SH-SY5Y (cell line): ENCODE data around the gene SLC13A4.

Experiments
- GATA2 ChIP-seq: IDR thresholded peaks from 2 replicates; pipeline ENCODE4 v1.6.1; 2011; ENCODE audit warnings: mild to moderate bottlenecking, low read depth, low read length
- GATA3 ChIP-seq: IDR thresholded peaks from 2 replicates; pipeline ENCODE4 v1.6.1; 2011; ENCODE audit warnings: low read depth, mild to moderate bottlenecking, low read length, moderate library complexity

SLC13A4 gene

GRCh38 chr7:135678612-135679575 lies 49.1 kb downstream of the SLC13A4 start:
- TF ChIP-seq GATA3: no peak
- no peak for TF ChIP-seq GATA2

- TF ChIP-seq GATA3: no peak
- no peak for TF ChIP-seq GATA2
Observed at GRCh38 chr7:135673360-135673706, 54.7 kb downstream of the SLC13A4 start.

- TF ChIP-seq GATA2 (no peak), GATA3 (no peak)
Observed at GRCh38 chr7:135672560-135673359, 55.2 kb downstream of the SLC13A4 start.

- TF ChIP-seq GATA3: no peak
- no peak for TF ChIP-seq GATA2
Observed at GRCh38 chr7:135670179-135670578, 57.8 kb downstream of the SLC13A4 start.

GRCh38 chr7:135669774-135670173 lies 58.2 kb downstream of the SLC13A4 start:
- TF ChIP-seq GATA3 (no peak), GATA2 (no peak)

- TF ChIP-seq GATA2 (no peak), GATA3 (no peak)
Observed at GRCh38 chr7:135666846-135667245, 61.1 kb downstream of the SLC13A4 start.

GRCh38 chr7:135666156-135666555 lies 61.8 kb downstream of the SLC13A4 start:
- TF ChIP-seq GATA3: no peak
- no peak for TF ChIP-seq GATA2

GRCh38 chr7:135665042-135665441 lies 62.9 kb downstream of the SLC13A4 start:
- no peak for TF ChIP-seq GATA3
- TF ChIP-seq GATA2: no peak

- TF ChIP-seq GATA3 (no peak), GATA2 (no peak)
Observed at GRCh38 chr7:135664046-135664589, 63.9 kb downstream of the SLC13A4 start.

GRCh38 chr7:135662373-135663114 lies 65.4 kb downstream of the SLC13A4 start, which contains the start of gene STMP1:
Gene STMP1 (plus strand): TSS chr7:135662514.
- no peak for TF ChIP-seq GATA3
- TF ChIP-seq GATA2: no peak

- no peak for TF ChIP-seq GATA3
- TF ChIP-seq GATA2: no peak
Observed at GRCh38 chr7:135662123-135662372, 65.9 kb downstream of the SLC13A4 start.

GRCh38 chr7:135661311-135662122 lies 66.5 kb downstream of the SLC13A4 start:
- no peak for TF ChIP-seq GATA2
- TF ChIP-seq GATA3: no peak
